K562 (cell line): ENCODE data around the gene COG6. TPM values are rescaled to one million over a fixed set of nuclear protein-coding genes. Genes with fewer than 3 reads are reported as not detected.

Experiments
- ATAC-seq: fragments of 200-7000 bp; cut with Tn5 transposase; 3 replicates; pipeline ENCODE4 v1.9.1; 2020; ENCODE audit warnings: moderate library complexity
- BruUV-seq: library from RNA; stranded (reverse); fragments of 400-500 nt; replicated peaks from 2 replicates; lab custom pipeline; 2021; lab: Mats Ljungman, UMichigan
- CTCF ChIA-PET: fragments of 300-600 bp; formaldehyde crosslinking; extraction: SDS; loops from one replicate; lab custom pipeline; 2021; ENCODE audit warnings: low intra/inter-chr PET ratio; lab: Yijun Ruan, JAX
- POLR2A ChIA-PET: fragments of 300-600, 350-650 bp; sonication (Branson Sonifier 250); formaldehyde crosslinking; extraction: SDS; loops from one replicate; lab custom pipeline; 2021; ENCODE audit warnings: antibody characterized with exemption, inconsistent platforms; lab: Yijun Ruan, JAX
- DNase-seq, 4 experiments: peaks; one replicate each; pipeline versions ENCODE4 v3.0.0 to v3.0.0-alpha.2; 2011 to 2018; ENCODE audit warnings: low spot score in 3 of 4, mixed read lengths in 3 of 4; ENCODE audit errors: extremely low read depth in 1 of 4
- FAIRE-seq: peaks from 2 replicates; lab custom pipeline; 2011; peaks lifted over from hg19 to GRCh38; lab: Jason Lieb, UNC
- H2AFZ ChIP-seq: 2 replicates; pipeline ENCODE4 v1.6.0; 2011; ENCODE audit warnings: low read depth, low read length, control low read depth, inconsistent platforms
- H3K27ac ChIP-seq: fragments of 200-600 bp; 3 replicates; pipeline ENCODE4 v1.8.0; 2011; ENCODE audit warnings: low read depth, mild to moderate bottlenecking, control low read depth, inconsistent platforms, low read length, moderate library complexity, mixed read lengths; ENCODE audit errors: extremely low read depth
- H3K27me3 ChIP-seq, 2 experiments: fragments of 300-600 bp in 1 of 2; 2 replicates in 1 of 2; 3 replicates in 1 of 2; pipeline versions ENCODE4 v1.6.0 to v1.8.0; 2011; ENCODE audit warnings: inconsistent platforms in 2 of 2, low read length in 2 of 2, mild to moderate bottlenecking in 1 of 2, mixed read lengths in 1 of 2, moderate library complexity in 1 of 2; ENCODE audit not compliant: control insufficient read depth in 2 of 2, insufficient read depth in 2 of 2
- H3K36me3 ChIP-seq: fragments of 300-600 bp; 3 replicates; pipeline ENCODE4 v1.8.0; 2011; ENCODE audit warnings: mild to moderate bottlenecking, low read length, inconsistent platforms; ENCODE audit not compliant: control insufficient read depth, insufficient read depth
- H3K4me1 ChIP-seq, 2 experiments: fragments of 200-600 bp in 1 of 2; replicated peaks in 1 of 2; 2 replicates in 1 of 2; 3 replicates in 1 of 2; pipeline versions ENCODE4 v1.5.1 to v1.8.0; 2011; ENCODE audit warnings: inconsistent platforms in 2 of 2, low read length in 2 of 2, mild to moderate bottlenecking in 1 of 2, mixed read lengths in 1 of 2, moderate library complexity in 1 of 2; ENCODE audit not compliant: control insufficient read depth in 2 of 2, insufficient read depth in 2 of 2
- H3K4me2 ChIP-seq: 2 replicates; pipeline ENCODE4 v1.6.1; 2011; ENCODE audit warnings: low read length, control low read depth, inconsistent platforms, mixed read lengths; ENCODE audit not compliant: insufficient read depth
- H3K4me3 ChIP-seq: fragments of 200-600 bp; sonication (generic), shearing (Covaris generic); 2 replicates; pipeline ENCODE4 v1.5.1; 2016; ENCODE audit warnings: control low read depth, inconsistent platforms
- H3K79me2 ChIP-seq: fragments of 200-600 bp; 3 replicates; pipeline ENCODE4 v1.8.0; 2011; ENCODE audit warnings: low read length, inconsistent platforms; ENCODE audit not compliant: control insufficient read depth, insufficient read depth
- H3K9ac ChIP-seq, 2 experiments: 2 replicates each; pipeline versions ENCODE4 v1.6.0 to v1.6.1; 2011; ENCODE audit warnings: low read depth in 2 of 2, low read length in 2 of 2, control low read depth in 1 of 2, inconsistent platforms in 1 of 2, mild to moderate bottlenecking in 1 of 2, mixed read lengths in 1 of 2; ENCODE audit not compliant: insufficient read depth in 1 of 2
- H3K9me1 ChIP-seq: one replicate; pipeline ENCODE4 v1.6.0; 2011; ENCODE audit warnings: inconsistent platforms, mild to moderate bottlenecking, low read length, moderate library complexity; ENCODE audit not compliant: control insufficient read depth, insufficient read depth
- H3K9me3 ChIP-seq: replicated peaks from 2 replicates; pipeline ENCODE4 v1.5.1; 2011; ENCODE audit warnings: low read depth, low read length, inconsistent platforms; ENCODE audit not compliant: control insufficient read depth, insufficient read depth
- H4K20me1 ChIP-seq: replicated peaks from 2 replicates; pipeline ENCODE4 v1.6.1; 2011; ENCODE audit warnings: low read length, inconsistent platforms, mixed read lengths; ENCODE audit not compliant: control insufficient read depth, insufficient read depth
- CEBPG ChIP-seq, 3 experiments: fragments of 200-800 bp in 1 of 3; sonication (Bioruptor generic) in 1 of 3; sonication (generic) in 1 of 3; formaldehyde crosslinking in 1 of 3; IDR thresholded peaks in 2 of 3; conservative IDR thresholded peaks in 1 of 3; 2 replicates each; pipeline versions ENCODE4 v1.6.1 to v1.8.0; 2016 to 2022; ENCODE audit warnings: missing compliant biosample characterization in 2 of 3, missing genetic modification characterization in 2 of 3, mild to moderate bottlenecking in 1 of 3, missing genetic modification reagents in 1 of 3
- ESRRA ChIP-seq: fragments of 450-650 bp; IDR thresholded peaks from 2 replicates; pipeline ENCODE4 v1.6.1; 2014; ENCODE audit warnings: low read depth, mild to moderate bottlenecking, moderate library complexity, borderline replicate concordance
- ETS1 ChIP-seq: conservative IDR thresholded peaks from 2 replicates; pipeline ENCODE4 v1.6.1; 2011; ENCODE audit warnings: low read depth, mild to moderate bottlenecking, low read length; ENCODE audit not compliant: control insufficient read depth
- KLF1 ChIP-seq: fragments of 450-650 bp; IDR thresholded peaks from 2 replicates; pipeline ENCODE4 v1.6.1; 2016; ENCODE audit warnings: missing genetic modification characterization, missing compliant biosample characterization
- MECOM ChIP-seq: fragments of 250-450 bp; sonication (Bioruptor Pico); IDR thresholded peaks from 2 replicates; pipeline ENCODE4 v1.8.0; 2022; ENCODE audit warnings: inconsistent platforms
- RAD21 ChIP-seq, 2 experiments: fragments of 250-450 bp in 1 of 2; fragments of 450-650 bp in 1 of 2; sonication (Bioruptor Pico) in 1 of 2; formaldehyde crosslinking in 1 of 2; IDR thresholded peaks in 1 of 2; conservative IDR thresholded peaks in 1 of 2; 2 replicates each; pipeline versions ENCODE4 v1.4.0 to v1.8.0; 2020 to 2022; ENCODE audit warnings: mild to moderate bottlenecking in 2 of 2, moderate library complexity in 1 of 2
- RCOR1 ChIP-seq, 2 experiments: IDR thresholded peaks; 2 replicates each; pipeline ENCODE4 v1.6.1; 2012; ENCODE audit warnings: low read depth in 2 of 2, low read length in 2 of 2, borderline replicate concordance in 1 of 2, improper control_type of control experiment in 1 of 2
- TEAD4 ChIP-seq, 2 experiments: sonication (generic) in 1 of 2; formaldehyde crosslinking in 1 of 2; IDR thresholded peaks; 2 replicates each; pipeline versions ENCODE4 v1.6.1 to v1.8.0; 2012 to 2022; ENCODE audit warnings: borderline replicate concordance in 1 of 2, inconsistent platforms in 1 of 2, low read length in 1 of 2, mild to moderate bottlenecking in 1 of 2, missing genetic modification reagents in 1 of 2
- TSC22D4 ChIP-seq: fragments of 450-650 bp; IDR thresholded peaks from 2 replicates; pipeline ENCODE4 v1.6.1; 2016; ENCODE audit warnings: missing genetic modification characterization, missing biosample characterization, control low read depth
- ZBTB8A ChIP-seq: fragments of 450-650 bp; IDR thresholded peaks from 2 replicates; pipeline ENCODE4 v1.6.1; 2018; ENCODE audit warnings: mild to moderate bottlenecking, moderate library complexity; ENCODE audit not compliant: partially characterized antibody
- WGBS: fragments of 100-300 bp; shearing (Covaris generic); methylation state at CpG from one replicate; pipeline ENCODE4 v1.1.6; 2016; ENCODE audit warnings: low coverage, mixed read lengths; ENCODE audit not compliant: insufficient coverage; ENCODE audit errors: missing lambda C conversion rate; 5-methylcytosine and 5-hydroxymethylcytosine counted together
- in situ Hi-C: fragments of 300-500 bp; cut with MboI; formaldehyde crosslinking; loops from 4 replicates; pipeline ENCODE4 v1.15.0; 2018; ENCODE audit warnings: inconsistent platforms, mixed read lengths
- intact Hi-C: fragments of 100-400 bp; cut with micrococcal nuclease; formaldehyde crosslinking; loops from 2 replicates; pipeline ENCODE4 v1.14.2; 2022
- polyA plus RNA-seq, 8 experiments: library from polyadenylated mRNA; depleted of rRNA in 4 of 8; stranded (reverse) in 5 of 8; unstranded in 3 of 8; fragments of >200 nt; fragmentation: Nextera tagmentation in 2 of 8; fragmentation: Illumina TruSeq in 1 of 8; extraction: Ambion mirVana in 2 of 8; extraction: Trizol in 1 of 8; gene quantifications; 2 replicates each; pipeline versions ENCODE4 v1.2.1 to v1.2.3, GENCODE V29; 2011 to 2014; ENCODE audit warnings: inconsistent platforms in 1 of 8, missing spikeins in 1 of 8
- total RNA-seq, 7 experiments: library from RNA; depleted of rRNA in 6 of 7; stranded (reverse); fragments of >200 nt in 6 of 7; fragmentation: Illumina TruSeq in 2 of 7; extraction: Trizol in 2 of 7; gene quantifications; 2 replicates each; pipeline versions ENCODE4 v1.2.1 to v1.2.3, GENCODE V29; 2011 to 2021; ENCODE audit warnings: low replicate concordance in 1 of 7
- TF ChIP-seq, protein P1 (sequence below), 3 experiments: IDR thresholded peaks in 2 of 3; conservative IDR thresholded peaks in 1 of 3; 2 replicates each; pipeline ENCODE4 v1.5.1; 2011 to 2012; ENCODE audit warnings: low read length in 3 of 3, mild to moderate bottlenecking in 3 of 3, control low read depth in 2 of 3, improper control_type of control experiment in 1 of 3, inconsistent platforms in 1 of 3, low read depth in 1 of 3, mixed read lengths in 1 of 3, moderate library complexity in 1 of 3; ENCODE audit not compliant: insufficient read depth in 2 of 3

Gene COG6
- total and polyA plus RNA-seq, 9 of the 15 experiments (the other 6 are each of a cell fraction or from before 2014, with no cell fraction given), result 2.6 to 20.9 (median 9.6) TPM

DNA sequence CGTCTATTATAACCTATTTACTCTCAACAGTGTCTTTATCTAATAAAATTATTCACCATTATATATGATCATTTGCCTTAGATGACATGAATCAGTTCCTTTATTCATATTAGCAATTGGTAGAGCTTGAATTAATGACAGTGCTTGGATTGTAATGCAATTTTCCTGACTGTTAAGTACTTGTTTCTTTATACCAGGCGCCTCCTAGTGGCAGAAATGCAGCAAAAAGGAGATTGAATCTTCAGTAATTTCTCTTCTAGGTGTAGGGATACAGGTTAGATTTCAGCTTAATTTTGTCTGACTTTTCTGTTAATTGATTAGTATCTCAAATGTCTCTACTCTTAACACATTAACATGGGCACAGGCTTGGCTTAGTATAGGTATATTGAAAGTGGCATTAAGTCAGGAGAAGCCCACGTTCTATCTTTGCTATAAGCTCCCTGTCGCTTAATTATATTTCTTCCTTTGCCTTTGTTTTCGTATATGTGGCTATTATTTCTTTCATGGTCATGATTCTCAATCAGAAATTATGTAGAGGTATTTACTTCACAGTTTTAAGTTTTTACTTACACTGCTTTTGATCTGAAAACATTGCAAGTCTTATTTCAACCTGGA is 43.3 kb upstream of the COG6 start:
- H3K27me3 ChIP-seq, result no peaks in the 10 kb centered on the region; a peak in 1 of 5 replicates
- no peaks in the 10 kb centered on the region for H4K20me1 ChIP-seq
- DNase-seq, result peak; percentile 13 to 57 (median 20)
- 3% methylated on average over 5 of the region's 5 CpGs for whole genome bisulfite sequencing
- H3K4me2 ChIP-seq, result no peak overlapping the region
- no peaks in the 10 kb centered on the region for H3K36me3 ChIP-seq
- H3K4me3 ChIP-seq, result no peak overlapping the region
- POLR2A ChIA-PET, result no interaction called here
- H3K79me2 ChIP-seq, result no peaks in the 10 kb centered on the region
- in situ Hi-C loops (loop anchor here (10.0 to 25.0 kb wide), 2 partner anchors 447 to 650 kb away; no protein-coding TSS in a partner anchor), intact Hi-C loops (loop anchor here (5.0 to 10.0 kb wide), 4 partner anchors 337 to 640 kb away; no protein-coding TSS in a partner anchor)
- H3K27ac ChIP-seq, result no peak overlapping the region
- ATAC-seq, result 0 out of 3 replicates have a peak, but pooled peaks have one; percentile 57
- no peaks in the 10 kb centered on the region for H3K9me3 ChIP-seq
- H3K4me1 ChIP-seq, result no peaks in the 10 kb centered on the region
- no peak for FAIRE-seq
- H3K9me1 ChIP-seq, result no peaks in the 10 kb centered on the region
- H2AFZ ChIP-seq, result no peak overlapping the region
- no peak overlapping the region for H3K9ac ChIP-seq
- CTCF ChIA-PET, result no interaction called here
- no TSS peak for BruUV-seq
- TF ChIP-seq KLF1 (tag) (no peak), MECOM (no peak), RCOR1 (IDR thresholded peaks at IDR 0.05; ENCODE audit: borderline replicate concordance in 1 of 2, low read depth in 2 of 2, low read length in 2 of 2) (no peak), ESRRA (no peak), RAD21 (CRISPR knock-in tag; conservative IDR thresholded peaks at IDR 0.05 in 1 of 2, IDR thresholded peaks at IDR 0.05 in 1 of 2) (peak; percentile 19 to 59; a peak in 3 of 4 replicates), TEAD4 (IDR thresholded peaks at IDR 0.05; ENCODE audit: low read length) (peak; percentile 84), TEAD4 (CRISPR knock-in tag; IDR thresholded peaks at IDR 0.05; ENCODE audit: borderline replicate concordance) (no peak), CEBPG (CRISPR knock-in tag; IDR thresholded peaks at IDR 0.05) (no peak), CEBPG (tag; conservative IDR thresholded peaks at IDR 0.05 in 1 of 2, IDR thresholded peaks at IDR 0.05 in 1 of 2) (no peak), ZBTB8A (no peak), TSC22D4 (tag) (no peak), ETS1 (no peak)
- TF ChIP-seq, protein P1, sequence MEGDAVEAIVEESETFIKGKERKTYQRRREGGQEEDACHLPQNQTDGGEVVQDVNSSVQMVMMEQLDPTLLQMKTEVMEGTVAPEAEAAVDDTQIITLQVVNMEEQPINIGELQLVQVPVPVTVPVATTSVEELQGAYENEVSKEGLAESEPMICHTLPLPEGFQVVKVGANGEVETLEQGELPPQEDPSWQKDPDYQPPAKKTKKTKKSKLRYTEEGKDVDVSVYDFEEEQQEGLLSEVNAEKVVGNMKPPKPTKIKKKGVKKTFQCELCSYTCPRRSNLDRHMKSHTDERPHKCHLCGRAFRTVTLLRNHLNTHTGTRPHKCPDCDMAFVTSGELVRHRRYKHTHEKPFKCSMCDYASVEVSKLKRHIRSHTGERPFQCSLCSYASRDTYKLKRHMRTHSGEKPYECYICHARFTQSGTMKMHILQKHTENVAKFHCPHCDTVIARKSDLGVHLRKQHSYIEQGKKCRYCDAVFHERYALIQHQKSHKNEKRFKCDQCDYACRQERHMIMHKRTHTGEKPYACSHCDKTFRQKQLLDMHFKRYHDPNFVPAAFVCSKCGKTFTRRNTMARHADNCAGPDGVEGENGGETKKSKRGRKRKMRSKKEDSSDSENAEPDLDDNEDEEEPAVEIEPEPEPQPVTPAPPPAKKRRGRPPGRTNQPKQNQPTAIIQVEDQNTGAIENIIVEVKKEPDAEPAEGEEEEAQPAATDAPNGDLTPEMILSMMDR (IDR thresholded peaks at IDR 0.05 in 2 of 3, conservative IDR thresholded peaks at IDR 0.05 in 1 of 3; ENCODE audit: insufficient read depth in 2 of 3, low read depth in 1 of 3, low read length in 3 of 3), result peak; percentile 39 to 60 (median 51); a peak in 5 of 6 replicates
